Duodenal mucosa (tissue), 2 donors: ENCODE results near the gene RD3L.

Experiments used
- H3K27ac ChIP-seq: one replicate; pipeline ENCODE4 v1.7.0; 2013; ENCODE audit warnings: low read depth, low read length
- H3K27me3 ChIP-seq, 2 donors: one replicate each; pipeline ENCODE4 v1.7.0; 2013; ENCODE audit warnings: low read length in 2 of 2, control low read depth in 1 of 2; ENCODE audit not compliant: insufficient read depth in 2 of 2, control insufficient read depth in 1 of 2
- H3K36me3 ChIP-seq, 2 donors: one replicate each; pipeline ENCODE4 v1.7.0; 2013; ENCODE audit warnings: low read length in 2 of 2, control low read depth in 1 of 2; ENCODE audit not compliant: insufficient read depth in 2 of 2, control insufficient read depth in 1 of 2
- H3K4me1 ChIP-seq, 2 donors: one replicate each; pipeline ENCODE4 v1.7.0; 2013; ENCODE audit warnings: low read length in 2 of 2, control low read depth in 1 of 2; ENCODE audit not compliant: insufficient read depth in 2 of 2, control insufficient read depth in 1 of 2
- H3K4me3 ChIP-seq, 2 donors: one replicate each; pipeline ENCODE4 v1.7.0; 2013; ENCODE audit warnings: low read length in 2 of 2, low read depth in 1 of 2
- H3K9ac ChIP-seq, 2 donors: one replicate each; pipeline ENCODE4 v1.7.0; 2013; ENCODE audit warnings: low read length in 2 of 2, low read depth in 1 of 2
- H3K9me3 ChIP-seq, 2 donors: one replicate each; pipeline ENCODE4 v1.7.0; 2013; ENCODE audit warnings: low read length in 2 of 2, control low read depth in 1 of 2; ENCODE audit not compliant: control insufficient read depth in 1 of 2

RD3L gene

GRCh38 chr14:103897075-103897947 lies 45.0 kb downstream of the RD3L start:
- no peaks in the 10 kb centered on the region for H3K36me3 ChIP-seq
- H3K27ac ChIP-seq, result peak overlapping the region; percentile 51
- peaks cover 52 to 53% of the 10 kb centered on the region in 2 donors for H3K4me1 ChIP-seq
- H3K4me3 ChIP-seq, result peak overlapping the region; percentile 11 to 40
- H3K27me3 ChIP-seq, result no peaks in the 10 kb centered on the region
- no peak overlapping the region for H3K9ac ChIP-seq
- H3K9me3 ChIP-seq, result no peaks in the 10 kb centered on the region

GRCh38 chr14:103896578-103896977 lies 45.8 kb downstream of the RD3L start:
- no peaks in the 10 kb centered on the region for H3K36me3 ChIP-seq
- H3K9me3 ChIP-seq, result no peaks in the 10 kb centered on the region
- H3K27me3 ChIP-seq, result no peaks in the 10 kb centered on the region
- H3K9ac ChIP-seq, result peak overlapping the region in 1 of 2 donors; percentile 77
- peaks cover 52 to 53% of the 10 kb centered on the region in 2 donors for H3K4me1 ChIP-seq
- H3K27ac ChIP-seq, result peak overlapping the region; percentile 42
- H3K4me3 ChIP-seq, result peak overlapping the region; percentile 36 to 40

GRCh38 chr14:103894723-103895059 lies 47.6 kb downstream of the RD3L start:
- Histone ChIP-seq H3K4me3 (no peak overlapping the region), H3K27ac (peak overlapping the region; percentile 64), H3K36me3 (no peaks in the 10 kb centered on the region), H3K9ac (peak overlapping the region in 1 of 2 donors; percentile 18), H3K27me3 (no peaks in the 10 kb centered on the region), H3K4me1 (peaks cover 66 to 69% of the 10 kb centered on the region in 2 donors), H3K9me3 (no peaks in the 10 kb centered on the region)

- H3K9ac ChIP-seq, result peak overlapping the region in 1 of 2 donors; percentile 18
- no peaks in the 10 kb centered on the region for H3K27me3 ChIP-seq
- no peak overlapping the region for H3K4me3 ChIP-seq
- no peaks in the 10 kb centered on the region for H3K36me3 ChIP-seq
- peaks cover 68 to 70% of the 10 kb centered on the region in 2 donors for H3K4me1 ChIP-seq
- H3K9me3 ChIP-seq, result no peaks in the 10 kb centered on the region
- peak overlapping the region; percentile 64 for H3K27ac ChIP-seq
Observed at GRCh38 chr14:103894034-103894722, 48.2 kb downstream of the RD3L start.

DNA sequence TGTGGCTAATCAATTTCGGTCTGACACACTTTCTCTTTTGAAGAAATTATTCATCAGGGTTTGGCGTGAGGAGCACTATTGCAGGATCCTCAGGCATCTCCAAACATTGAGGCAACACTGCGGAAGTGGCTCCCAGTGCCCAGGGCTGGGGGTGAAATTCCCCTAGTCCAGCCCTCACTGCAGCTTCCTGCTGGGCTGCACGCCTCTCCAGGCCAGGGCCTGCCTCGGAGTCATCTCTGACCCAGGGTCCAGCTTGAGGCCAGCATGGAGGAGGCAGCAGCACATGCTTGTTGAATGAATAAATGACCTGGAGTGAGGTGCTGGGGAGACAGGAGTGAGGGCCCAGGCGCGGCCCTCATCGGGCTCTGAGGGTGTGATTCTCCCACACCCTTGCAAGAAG lies 50.1 kb downstream of the RD3L start:
- Histone ChIP-seq H3K27ac (no peak overlapping the region), H3K36me3 (no peaks in the 10 kb centered on the region), H3K9me3 (no peaks in the 10 kb centered on the region), H3K4me1 (peaks cover 58 to 64% of the 10 kb centered on the region in 2 donors), H3K27me3 (no peaks in the 10 kb centered on the region), H3K4me3 (no peak overlapping the region), H3K9ac (no peak overlapping the region)

GRCh38 chr14:103891667-103892215 lies 50.6 kb downstream of the RD3L start:
- no peaks in the 10 kb centered on the region for H3K9me3 ChIP-seq
- no peaks in the 10 kb centered on the region for H3K27me3 ChIP-seq
- no peaks in the 10 kb centered on the region for H3K36me3 ChIP-seq
- H3K4me1 ChIP-seq, result peaks cover 58 to 63% of the 10 kb centered on the region in 2 donors
- H3K9ac ChIP-seq, result no peak overlapping the region
- H3K27ac ChIP-seq, result no peak overlapping the region
- no peak overlapping the region for H3K4me3 ChIP-seq

- Histone ChIP-seq H3K9ac (no peak overlapping the region), H3K4me1 (peaks cover 52 to 56% of the 10 kb centered on the region in 2 donors), H3K36me3 (no peaks in the 10 kb centered on the region), H3K27me3 (no peaks in the 10 kb centered on the region), H3K27ac (no peak overlapping the region), H3K9me3 (no peaks in the 10 kb centered on the region), H3K4me3 (no peak overlapping the region)
Observed at GRCh38 chr14:103890821-103891666, 51.3 kb downstream of the RD3L start.
